ENCODE measurements around the gene EXO5. TPM values are rescaled to one million over a fixed set of nuclear protein-coding genes. Genes with fewer than 3 reads are reported as not detected.
A peak's percentile ranks its signal among the peaks of the same experiment; 100 is the strongest.

The EXO5 gene
- polyA plus RNA-seq, 3 donors, result 1.5 to 3.4 (median 2.6) TPM

- WGBS (ENCODE audit: insufficient coverage), result no CpG with 5 or more reads among the region's 2 CpGs
- peaks cover 22% of the 10 kb centered on the region for H3K4me1 Mint-ChIP-seq
- Histone ChIP-seq H3K27me3 (ENCODE audit: control insufficient read depth in 2 of 2, insufficient read depth in 2 of 2, low read length in 2 of 2) (no peaks in the 10 kb centered on the region), H3K79me2 (ENCODE audit: insufficient read depth, low read length) (peaks cover 13% of the 10 kb centered on the region), H3K9me3 (replicated peaks in 1 of 2; ENCODE audit: control insufficient read depth in 1 of 2, insufficient read depth in 1 of 2, low read length in 2 of 2) (peaks cover 29 to 52% of the 10 kb centered on the region in 2 donors), H3K4me2 (replicated peaks; ENCODE audit: extremely low read depth, low read length, poor library complexity, severe bottlenecking) (no peak overlapping the region), H3K36me3 (replicated peaks in 1 of 2; ENCODE audit: control insufficient read depth in 1 of 2, insufficient read depth in 2 of 2, low read length in 2 of 2) (peaks cover 0 to 9% of the 10 kb centered on the region in 2 donors), H3K27ac (ENCODE audit: low read depth in 1 of 2, low read length in 2 of 2) (no peak overlapping the region), H4K20me1 (ENCODE audit: insufficient read depth, low read length) (no peaks in the 10 kb centered on the region), H3K4me3 (replicated peaks in 1 of 3; ENCODE audit: low read depth in 2 of 3, low read length in 3 of 3) (no peak overlapping the region), H2AFZ (ENCODE audit: insufficient read depth, low read depth, low read length, poor library complexity, severe bottlenecking) (no peak overlapping the region), H3K9ac (ENCODE audit: insufficient read depth, low read length, poor library complexity, severe bottlenecking) (no peak overlapping the region), H3K4me1 (ENCODE audit: control insufficient read depth in 1 of 2, insufficient read depth in 2 of 2, low read length in 2 of 2) (peaks cover 8 to 12% of the 10 kb centered on the region in 2 donors)
- intact Hi-C loops (cut with micrococcal nuclease), result no loop called here
- TF ChIP-seq, protein P1, sequence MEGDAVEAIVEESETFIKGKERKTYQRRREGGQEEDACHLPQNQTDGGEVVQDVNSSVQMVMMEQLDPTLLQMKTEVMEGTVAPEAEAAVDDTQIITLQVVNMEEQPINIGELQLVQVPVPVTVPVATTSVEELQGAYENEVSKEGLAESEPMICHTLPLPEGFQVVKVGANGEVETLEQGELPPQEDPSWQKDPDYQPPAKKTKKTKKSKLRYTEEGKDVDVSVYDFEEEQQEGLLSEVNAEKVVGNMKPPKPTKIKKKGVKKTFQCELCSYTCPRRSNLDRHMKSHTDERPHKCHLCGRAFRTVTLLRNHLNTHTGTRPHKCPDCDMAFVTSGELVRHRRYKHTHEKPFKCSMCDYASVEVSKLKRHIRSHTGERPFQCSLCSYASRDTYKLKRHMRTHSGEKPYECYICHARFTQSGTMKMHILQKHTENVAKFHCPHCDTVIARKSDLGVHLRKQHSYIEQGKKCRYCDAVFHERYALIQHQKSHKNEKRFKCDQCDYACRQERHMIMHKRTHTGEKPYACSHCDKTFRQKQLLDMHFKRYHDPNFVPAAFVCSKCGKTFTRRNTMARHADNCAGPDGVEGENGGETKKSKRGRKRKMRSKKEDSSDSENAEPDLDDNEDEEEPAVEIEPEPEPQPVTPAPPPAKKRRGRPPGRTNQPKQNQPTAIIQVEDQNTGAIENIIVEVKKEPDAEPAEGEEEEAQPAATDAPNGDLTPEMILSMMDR (IDR thresholded peaks at IDR 0.05), result no peak
- H3K9me3 Mint-ChIP-seq, result peaks cover 22 to 65% (median 60%) of the 10 kb centered on the region in 7 donors
- H3K27me3 Mint-ChIP-seq (ENCODE audit: low read depth in 3 of 3), result peaks cover 0 to 2% (median 2%) of the 10 kb centered on the region in 3 donors
- no peak for DNase-seq
- H3K27ac Mint-ChIP-seq, result no peak overlapping the region
- peaks cover 10 to 13% of the 10 kb centered on the region in 2 donors for H3K36me3 Mint-ChIP-seq
- H3K4me3 Mint-ChIP-seq, result no peak overlapping the region
Measured at GRCh38 chr1:40475268-40475667, 33.3 kb upstream of the EXO5 start.

DNA sequence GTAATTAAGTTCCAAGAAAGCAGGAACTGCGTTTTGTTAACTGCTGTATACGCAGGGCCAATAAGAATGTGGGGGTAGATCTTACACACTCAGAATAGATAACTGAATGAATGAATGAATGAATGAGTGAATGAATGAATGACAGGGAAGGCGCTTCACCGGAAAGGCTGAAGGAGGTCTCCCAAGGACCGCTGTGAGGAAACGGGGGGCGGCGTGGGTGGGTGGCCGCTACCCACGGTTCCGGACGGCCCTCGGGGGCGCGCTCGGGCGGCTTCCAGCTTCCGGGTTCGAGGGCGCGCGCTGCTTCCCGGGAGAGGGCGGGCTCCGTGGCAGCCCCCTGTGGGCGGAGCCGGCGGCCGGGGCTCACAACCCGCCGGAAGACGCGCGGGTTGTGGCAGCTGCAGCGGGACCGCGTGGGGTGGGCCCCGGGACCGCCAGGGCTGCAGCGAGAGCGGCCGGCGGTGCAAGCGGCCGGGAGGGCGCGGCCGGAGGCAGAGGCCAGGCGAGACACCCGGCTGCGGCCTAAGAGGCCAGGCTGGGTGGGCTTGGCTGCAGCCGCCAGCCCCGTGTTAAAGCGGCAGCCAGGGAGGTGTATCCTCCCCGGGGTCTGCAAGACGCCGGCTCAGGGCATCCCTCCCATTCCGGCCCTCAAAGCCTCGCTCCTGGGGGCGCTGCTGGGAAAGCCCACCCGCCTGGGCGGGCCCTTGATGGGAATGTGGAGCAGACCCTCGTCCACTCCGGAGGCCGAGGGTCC is 31.5 kb upstream of the EXO5 start, which contains the start of gene ZFP69:
ZFP69 (plus strand) TSS at position 367 of the 754 bp plus-strand sequence. CDS start 2,072 bp downstream, outside the sequence.
- Mint-ChIP-seq H3K36me3 (peaks cover 27 to 28% of the 10 kb centered on the region in 2 donors), H3K4me3 (peak within 1 kb of the TSS; percentile 89 to 96), H3K27ac (peak within 1 kb of the TSS; percentile 7 to 87 (median 76)), H3K27me3 (ENCODE audit: low read depth in 3 of 3) (peaks cover 0 to 2% (median 2%) of the 10 kb centered on the region in 3 donors), H3K9me3 (peaks cover 27 to 62% (median 53%) of the 10 kb centered on the region in 7 donors), H3K4me1 (peaks cover 22% of the 10 kb centered on the region)
- Histone ChIP-seq H3K4me2 (replicated peaks; ENCODE audit: extremely low read depth, low read length, poor library complexity, severe bottlenecking) (peak within 1 kb of the TSS; percentile 99), H3K4me3 (replicated peaks in 1 of 3; ENCODE audit: low read depth in 2 of 3, low read length in 3 of 3) (peak within 1 kb of the TSS; percentile 64 to 97 (median 91)), H3K27me3 (ENCODE audit: control insufficient read depth in 2 of 2, insufficient read depth in 2 of 2, low read length in 2 of 2) (no peaks in the 10 kb centered on the region), H3K27ac (ENCODE audit: low read depth in 1 of 2, low read length in 2 of 2) (peak within 1 kb of the TSS; percentile 29 to 84), H3K36me3 (replicated peaks in 1 of 2; ENCODE audit: control insufficient read depth in 1 of 2, insufficient read depth in 2 of 2, low read length in 2 of 2) (peaks cover 3 to 23% of the 10 kb centered on the region in 2 donors), H3K9ac (ENCODE audit: insufficient read depth, low read length, poor library complexity, severe bottlenecking) (peak within 1 kb of the TSS; percentile 80), H2AFZ (ENCODE audit: insufficient read depth, low read depth, low read length, poor library complexity, severe bottlenecking) (peak within 1 kb of the TSS; percentile 96), H3K4me1 (ENCODE audit: control insufficient read depth in 1 of 2, insufficient read depth in 2 of 2, low read length in 2 of 2) (peaks cover 8 to 12% of the 10 kb centered on the region in 2 donors), H3K79me2 (ENCODE audit: insufficient read depth, low read length) (peaks cover 13% of the 10 kb centered on the region), H3K9me3 (replicated peaks in 1 of 2; ENCODE audit: control insufficient read depth in 1 of 2, insufficient read depth in 1 of 2, low read length in 2 of 2) (peaks cover 22 to 44% of the 10 kb centered on the region in 2 donors), H4K20me1 (ENCODE audit: insufficient read depth, low read length) (no peaks in the 10 kb centered on the region)
- DNase-seq, result peak; percentile 38 to 39 (median 38)
- WGBS (ENCODE audit: insufficient coverage), result under 1% methylated on average over 63 of the region's 65 CpGs
- TF ChIP-seq, protein P1 (IDR thresholded peaks at IDR 0.05), result no peak
- intact Hi-C loops (cut with micrococcal nuclease), result no loop called here
